Retina (tissue), 1 donor: ENCODE data around the gene GPRC5B.

Source experiments
- DNase-seq: peaks from one replicate; pipeline ENCODE4 v3.0.0-alpha.2; 2016

GPRC5B gene

DNA sequence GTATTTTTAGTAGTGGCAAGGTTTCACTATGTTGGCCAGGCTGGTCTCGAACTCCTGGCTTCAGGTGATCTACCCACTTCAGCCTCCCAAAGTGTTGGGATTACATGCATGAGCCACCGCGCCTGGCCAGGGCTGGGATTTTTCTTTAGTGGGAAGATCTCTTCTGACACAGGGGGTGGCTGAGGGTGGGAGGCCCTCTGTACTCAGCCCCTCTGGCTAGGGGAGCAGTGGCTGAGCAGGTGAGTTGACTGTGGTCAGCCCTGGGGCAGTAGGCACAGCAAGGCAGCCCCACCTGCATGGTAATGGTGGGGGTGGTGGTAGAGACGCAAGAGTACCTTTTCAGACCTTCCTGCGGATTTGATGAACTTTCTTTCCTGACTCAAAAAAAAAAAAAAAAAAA is 12.3 kb upstream of the GPRC5B start:
- DNase-seq, result no peak

GRCh38 chr16:19894586-19894985 is 9.9 kb upstream of the GPRC5B start:
- DNase-seq, result no peak

DNA sequence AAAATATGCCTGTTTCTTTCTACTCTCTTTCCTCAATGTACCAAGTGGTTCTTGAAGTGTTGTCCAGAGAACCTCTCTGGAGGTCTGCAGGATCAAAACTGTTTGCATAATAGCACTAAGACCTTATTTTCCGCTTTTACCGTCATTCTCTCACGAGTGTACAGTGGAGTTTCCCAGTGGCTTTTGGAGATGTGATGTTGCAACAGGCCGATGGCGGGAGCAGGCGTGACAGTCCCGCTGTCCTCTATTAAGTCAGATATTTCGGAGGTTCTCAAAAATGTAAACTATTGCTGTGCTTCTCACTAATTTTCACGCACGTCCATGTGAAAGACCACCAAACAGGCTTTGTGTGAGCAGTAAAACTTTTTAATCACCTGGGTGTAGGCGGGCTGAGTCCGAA is 8.3 kb upstream of the GPRC5B start:
- no peak for DNase-seq

GRCh38 chr16:19890901-19891300 is 6.3 kb upstream of the GPRC5B start:
- DNase-seq, result no peak

GRCh38 chr16:19888834-19889233 is 4.2 kb upstream of the GPRC5B start:
- DNase-seq, result no peak

DNA sequence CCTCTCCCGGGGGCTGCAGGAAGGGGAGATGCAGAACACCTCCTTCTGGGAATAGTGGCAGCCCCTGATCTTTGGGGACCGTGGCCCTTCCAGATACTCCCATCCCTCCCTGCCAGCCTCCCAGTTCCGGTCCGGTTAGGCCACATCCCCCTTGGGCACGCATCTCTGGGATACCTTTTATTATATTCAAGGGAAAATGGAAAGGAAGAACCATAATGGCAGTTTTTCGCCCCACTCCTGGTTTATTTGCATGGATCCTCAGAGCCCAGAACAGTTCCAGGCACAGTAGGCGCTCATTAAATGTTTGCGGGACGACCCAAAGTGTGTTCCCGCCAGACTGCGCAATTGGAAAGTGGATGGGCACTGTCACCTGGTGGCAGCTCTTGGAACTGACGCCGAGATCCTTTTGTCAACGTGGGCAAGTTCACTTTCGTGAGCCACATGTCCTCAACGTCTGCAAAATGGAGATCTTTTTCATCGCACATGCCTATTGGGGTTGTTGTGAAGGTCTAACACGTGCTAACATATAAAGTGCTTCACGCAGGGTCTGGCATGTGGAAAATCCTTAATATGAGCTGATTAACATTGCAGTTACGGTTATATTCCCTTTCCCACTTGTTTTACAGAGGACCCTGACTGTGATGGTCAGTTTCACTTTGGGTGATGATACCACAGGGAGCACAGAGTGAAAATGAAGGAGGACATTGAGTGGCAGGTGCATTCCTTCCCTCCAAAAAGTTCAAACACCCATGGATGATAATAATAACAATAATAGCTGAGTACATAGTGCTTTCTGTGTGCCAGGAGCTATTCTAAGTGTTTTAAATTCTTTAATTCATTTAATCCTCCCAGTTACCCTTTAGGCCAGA is 1.7 kb upstream of the GPRC5B start:
- DNase-seq, result peak; percentile 90

DNA sequence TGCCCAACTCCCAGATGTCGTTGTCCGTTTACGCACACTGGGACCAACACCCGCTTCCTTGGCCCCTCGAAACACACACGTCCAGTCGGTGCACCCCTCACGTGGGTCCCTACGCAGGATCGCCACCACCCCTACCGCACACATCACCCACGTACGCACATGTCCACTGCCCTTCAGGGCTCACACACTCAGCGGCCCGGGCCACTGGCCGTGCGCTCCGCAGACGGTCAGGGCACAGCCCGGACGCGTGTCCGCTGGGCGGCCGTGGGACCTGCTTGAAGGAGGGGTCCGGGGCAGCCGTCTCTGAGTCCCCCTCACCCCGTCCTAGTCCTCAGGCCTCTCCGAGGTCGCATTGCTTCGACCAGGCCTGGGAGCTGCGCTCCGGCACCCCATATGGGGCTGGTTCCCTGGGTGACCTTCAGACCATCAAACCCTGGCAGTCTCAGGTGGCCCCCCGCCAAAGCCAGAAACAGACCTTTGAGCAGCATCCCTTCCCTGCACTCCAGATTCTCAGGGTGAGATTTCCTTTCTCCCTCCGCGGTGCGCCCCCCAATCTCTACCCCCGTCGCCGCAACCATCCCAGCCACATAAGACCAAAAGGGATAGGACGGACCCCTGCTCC is 914 bp upstream of the GPRC5B start:
- peak; percentile 81 for DNase-seq

- DNase-seq, result no peak
Measured at GRCh38 chr16:19883966-19884485, 622 bp downstream of the GPRC5B start.

DNA sequence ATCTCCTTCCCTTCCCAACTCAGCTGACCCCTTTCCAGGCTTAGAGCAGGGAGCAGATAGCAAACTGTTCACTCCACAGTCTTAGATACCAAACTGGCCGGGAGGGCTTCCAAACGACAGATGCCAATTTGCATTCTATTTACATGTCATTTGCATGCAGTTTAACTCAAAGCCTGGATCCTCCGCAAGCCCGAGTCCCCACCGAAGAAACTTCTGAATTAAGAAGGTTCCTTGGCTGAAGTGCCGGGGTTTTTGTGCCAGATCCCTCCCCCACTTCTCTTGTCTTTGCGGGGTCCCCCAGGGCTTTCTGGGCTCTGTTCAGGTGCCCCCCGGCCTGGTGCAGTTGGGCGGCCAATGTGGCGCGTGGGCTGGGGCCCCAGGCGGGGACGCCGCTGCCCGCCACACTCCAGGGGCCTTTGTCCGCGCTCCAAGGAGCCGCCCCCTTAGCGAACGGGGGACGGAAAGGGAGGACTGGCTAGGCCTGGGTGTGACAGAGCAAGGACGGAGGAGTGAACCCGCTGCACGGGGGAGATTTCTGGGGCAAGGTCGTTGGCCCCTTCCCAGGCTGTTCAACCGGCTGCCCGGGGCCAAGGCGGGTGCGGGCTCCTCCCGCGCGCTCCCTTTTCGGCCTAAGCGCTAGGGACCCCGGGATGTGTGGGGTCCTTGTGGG is 1.2 kb downstream of the GPRC5B start:
- peak; percentile 88 for DNase-seq

DNA sequence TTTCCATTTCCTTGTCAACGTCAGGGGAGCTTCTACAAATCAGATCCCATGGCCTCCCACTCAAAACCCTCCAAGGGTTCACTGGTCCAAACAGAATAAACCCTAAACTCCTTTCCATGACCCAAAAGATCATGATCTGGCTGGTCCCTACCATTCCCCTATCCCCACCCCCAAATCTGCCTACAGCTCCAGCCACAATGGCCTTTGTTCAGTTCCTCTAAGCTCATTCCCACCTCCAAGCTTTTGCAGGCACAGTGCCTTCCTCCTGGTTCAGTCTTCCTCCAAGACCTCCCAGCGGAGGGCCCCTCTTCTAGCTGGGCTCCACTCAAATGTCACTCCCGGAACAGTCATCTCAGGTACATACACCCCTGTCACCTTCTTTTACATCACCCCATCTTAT is 2.0 kb downstream of the GPRC5B start:
- DNase-seq, result peak; percentile 61

DNA sequence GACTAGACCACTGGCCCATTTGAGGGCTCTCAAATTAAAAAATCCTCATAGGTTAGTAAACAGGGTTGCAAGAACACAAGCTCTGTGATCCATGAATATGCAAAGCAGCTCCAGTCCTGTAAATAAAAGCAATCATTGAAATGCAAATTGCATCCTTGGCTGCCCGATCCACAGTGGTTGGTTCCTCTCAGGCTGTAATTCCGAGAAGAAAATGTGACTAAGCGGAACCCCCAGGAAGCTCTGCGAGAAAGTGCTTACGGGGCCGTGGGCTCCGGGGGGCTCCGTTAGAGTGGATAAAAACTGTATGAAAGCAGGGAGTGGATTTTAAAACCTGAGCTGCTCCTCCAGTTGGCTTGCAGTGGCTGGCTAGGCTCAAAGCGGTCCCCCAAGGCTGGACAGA is 2.5 kb downstream of the GPRC5B start:
- no peak for DNase-seq

- DNase-seq, result no peak
Measured at GRCh38 chr16:19881783-19882182, 2.9 kb downstream of the GPRC5B start.

DNA sequence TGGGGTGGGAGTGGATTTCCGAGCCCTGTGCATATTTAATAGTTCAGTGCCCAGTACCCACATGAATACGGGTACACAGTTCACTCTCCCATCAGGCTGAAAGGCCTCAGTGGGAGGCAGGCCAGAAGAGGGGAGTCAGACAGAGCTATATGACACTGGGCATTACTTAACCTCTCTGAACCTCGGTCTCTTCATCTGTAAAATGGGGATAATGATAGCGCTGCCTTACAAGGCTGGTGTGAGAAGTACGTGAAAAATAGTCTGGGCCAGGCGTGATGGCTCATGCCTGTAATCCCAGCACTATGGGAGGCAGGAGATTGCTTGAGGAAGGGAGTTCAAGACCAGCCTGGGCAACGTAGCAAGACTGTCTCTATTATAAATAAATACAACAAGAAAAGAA is 3.6 kb downstream of the GPRC5B start:
- no peak for DNase-seq

- DNase-seq, result no peak
Measured at GRCh38 chr16:19879241-19879792, 5.3 kb downstream of the GPRC5B start.

GRCh38 chr16:19878757-19879156 is 5.9 kb downstream of the GPRC5B start:
- no peak for DNase-seq

GRCh38 chr16:19876501-19877059 is 8.1 kb downstream of the GPRC5B start:
- DNase-seq, result no peak

GRCh38 chr16:19875900-19876299 is 8.7 kb downstream of the GPRC5B start:
- DNase-seq, result no peak

- peak; percentile 74 for DNase-seq
Measured at GRCh38 chr16:19874851-19875546, 9.6 kb downstream of the GPRC5B start.

GRCh38 chr16:19874026-19874425 is 10.6 kb downstream of the GPRC5B start:
- DNase-seq, result no peak

GRCh38 chr16:19872935-19873334 is 11.7 kb downstream of the GPRC5B start:
- DNase-seq, result no peak

DNA sequence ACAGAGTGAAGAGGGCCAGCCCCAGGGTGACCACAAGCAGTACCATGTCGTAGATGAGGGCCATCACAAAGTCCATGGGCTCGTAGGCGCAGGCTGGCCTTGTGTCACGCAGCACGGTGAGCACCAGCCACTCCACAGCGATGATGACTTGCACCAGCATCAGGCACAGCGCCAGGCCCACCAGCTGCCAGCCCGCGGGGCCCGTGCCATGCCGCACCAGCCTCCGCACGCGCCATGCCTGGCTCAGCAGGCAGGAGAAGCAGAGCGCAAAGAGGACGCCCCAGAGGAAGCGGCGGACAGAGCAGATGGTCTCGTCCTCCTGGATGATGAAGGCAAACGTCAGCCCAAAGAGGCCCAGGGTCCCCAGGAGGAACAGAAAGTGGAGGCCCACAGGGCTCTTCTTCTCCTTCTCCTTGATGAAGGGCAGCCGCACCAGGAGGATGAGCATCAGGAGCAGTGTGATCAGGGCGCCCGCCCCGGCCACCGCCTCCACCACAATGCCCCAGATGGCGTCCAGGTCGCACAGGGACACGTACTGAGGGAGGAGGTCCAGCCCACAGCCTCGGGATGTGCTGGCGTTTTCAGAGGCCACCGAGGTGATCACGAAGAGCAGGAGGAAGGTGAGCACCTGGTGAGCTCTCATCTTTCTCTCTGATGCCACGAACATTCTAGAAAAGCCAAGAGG is 12.3 kb downstream of the GPRC5B start:
- DNase-seq, result no peak

- no peak for DNase-seq
Measured at GRCh38 chr16:19871721-19872120, 12.9 kb downstream of the GPRC5B start.
